OCI-LY7 (cell line): Measurements from ENCODE around the gene PFDN6. TPM values are rescaled to one million over a fixed set of nuclear protein-coding genes. Genes with fewer than 3 reads are reported as not detected.

Experiments
- Bru-seq: library from RNA; stranded (reverse); fragments of 400-500 nt; gene quantifications from one replicate; lab custom pipeline; 2021; lab: Mats Ljungman, UMichigan
- BruChase-seq, 2 experiments: library from RNA; stranded (reverse); fragments of 400-500 nt; gene quantifications; one replicate each; lab custom pipeline; 2021; lab: Mats Ljungman, UMichigan
- BruUV-seq: library from RNA; stranded (reverse); fragments of 400-500 nt; replicated peaks from 2 replicates; lab custom pipeline; 2021; lab: Mats Ljungman, UMichigan
- CTCF ChIA-PET: fragments of 300-600 bp; sonication (Branson Sonifier 250); formaldehyde crosslinking; loops from one replicate; lab custom pipeline; 2022; ENCODE audit warnings: antibody characterized with exemption; ENCODE audit not compliant: unreplicated experiment; lab: Charles Lee
- POLR2A ChIA-PET: fragments of 300-600 bp; sonication (Branson Sonifier 250); formaldehyde crosslinking; loops from one replicate; lab custom pipeline; 2022; ENCODE audit warnings: antibody characterized with exemption; lab: Charles Lee
- DNase-seq: peaks from one replicate; pipeline ENCODE4 v3.0.0-alpha.2; 2015; ENCODE audit warnings: low spot score
- H2AFZ ChIP-seq: fragments of 200-600 bp; sonication (generic), shearing (Covaris generic); 2 replicates; pipeline ENCODE4 v1.6.1; 2014; ENCODE audit warnings: mild to moderate bottlenecking, antibody characterized with exemption, low read length, moderate library complexity
- H3K27ac ChIP-seq: fragments of 200-600 bp; sonication (generic); 2 replicates; pipeline ENCODE4 v1.5.1; 2014; ENCODE audit warnings: mixed run types, low read depth, mild to moderate bottlenecking, moderate library complexity, low read length, inconsistent platforms; ENCODE audit not compliant: poor library complexity, severe bottlenecking
- H3K36me3 ChIP-seq: fragments of 200-600 bp; sonication (generic); 2 replicates; pipeline ENCODE4 v1.6.1; 2014; ENCODE audit warnings: mild to moderate bottlenecking, antibody characterized with exemption, low read length, moderate library complexity, mixed read lengths; ENCODE audit not compliant: insufficient read depth
- H3K4me1 ChIP-seq: fragments of 200-600 bp; sonication (generic); 2 replicates; pipeline ENCODE4 v1.5.1; 2014; ENCODE audit warnings: mild to moderate bottlenecking, low read length; ENCODE audit not compliant: insufficient read depth, poor library complexity, severe bottlenecking
- H3K4me2 ChIP-seq: fragments of 200-600 bp; sonication (generic); 2 replicates; pipeline ENCODE4 v1.6.1; 2014; ENCODE audit warnings: mild to moderate bottlenecking, low read length
- H3K4me3 ChIP-seq: fragments of 200-600 bp; sonication (generic); 2 replicates; pipeline ENCODE4 v1.5.1; 2014; ENCODE audit warnings: mild to moderate bottlenecking, low read depth, low read length; ENCODE audit not compliant: poor library complexity, severe bottlenecking
- H3K79me2 ChIP-seq: fragments of 200-600 bp; sonication (generic); 2 replicates; pipeline ENCODE4 v1.6.1; 2016; ENCODE audit warnings: low read depth, mild to moderate bottlenecking, low read length, moderate library complexity, mixed read lengths; ENCODE audit not compliant: insufficient read depth
- H3K9me2 ChIP-seq: fragments of 200-600 bp; sonication (generic); 2 replicates; pipeline ENCODE4 v1.6.1; 2016; ENCODE audit warnings: mild to moderate bottlenecking, low read length, mixed read lengths; ENCODE audit not compliant: insufficient read depth
- H3K9me3 ChIP-seq: fragments of 200-600 bp; sonication (generic); 2 replicates; pipeline ENCODE4 v1.6.1; 2014; ENCODE audit warnings: mild to moderate bottlenecking, mixed run types, low read length, mixed read lengths
- H4K20me1 ChIP-seq: fragments of 200-600 bp; sonication (generic); 2 replicates; pipeline ENCODE4 v1.6.1; 2014; ENCODE audit warnings: mild to moderate bottlenecking, antibody characterized with exemption, low read length, moderate library complexity, mixed read lengths; ENCODE audit not compliant: insufficient read depth
- EZH2phosphoT487 ChIP-seq: fragments of 200-600 bp; sonication (generic); IDR thresholded peaks from 2 replicates; pipeline ENCODE4 v1.6.1; 2018; ENCODE audit warnings: low read depth, borderline replicate concordance, mild to moderate bottlenecking, mixed run types, antibody characterized with exemption, low read length, moderate library complexity, mixed read lengths
- intact Hi-C: fragments of 100-400 bp; cut with micrococcal nuclease; formaldehyde crosslinking; loops from one replicate; pipeline ENCODE4 v1.10.0; 2022; ENCODE audit not compliant: unreplicated experiment
- long read RNA-seq: library from polyadenylated mRNA; stranded (forward); transcript quantifications from one replicate; pipeline ENCODE4 v2.0.0, GENCODE V29; 2022
- total RNA-seq, 2 experiments: library from RNA; depleted of rRNA in 1 of 2; stranded (reverse); fragments of >200 nt in 1 of 2; shearing (Covaris generic) in 1 of 2; gene quantifications; 2 replicates each; pipeline ENCODE4 v1.2.3, GENCODE V29; 2014 to 2022
- TF ChIP-seq, protein P1 (sequence below): fragments of 200-600 bp; sonication (generic); conservative IDR thresholded peaks from 2 replicates; pipeline ENCODE4 v1.5.1; 2014; ENCODE audit warnings: mild to moderate bottlenecking, antibody characterized with exemption, low read length, moderate library complexity, mixed read lengths

Gene PFDN6
- total RNA-seq (2014; rRNA removed; shearing (Covaris generic)) = 72.5 and 112 TPM in 2 replicates
- 65.4 and 90.6 TPM in 2 replicates for total RNA-seq (2022)
- Bru-seq, nascent RNA = percentile 80 among the genes with signal in this experiment
- percentile 72 among the genes with signal in this experiment for BruChase-seq, experiment 1, labeled RNA remaining after a 6-hour chase
- percentile 72 among the genes with signal in this experiment for BruChase-seq, experiment 2, labeled RNA remaining after a 2-hour chase
- long read RNA-seq, partial matches to known transcripts = 1 of 5 reads
- long read RNA-seq, other reads (novel, unspliced or antisense) = 0 of 5 reads

DNA sequence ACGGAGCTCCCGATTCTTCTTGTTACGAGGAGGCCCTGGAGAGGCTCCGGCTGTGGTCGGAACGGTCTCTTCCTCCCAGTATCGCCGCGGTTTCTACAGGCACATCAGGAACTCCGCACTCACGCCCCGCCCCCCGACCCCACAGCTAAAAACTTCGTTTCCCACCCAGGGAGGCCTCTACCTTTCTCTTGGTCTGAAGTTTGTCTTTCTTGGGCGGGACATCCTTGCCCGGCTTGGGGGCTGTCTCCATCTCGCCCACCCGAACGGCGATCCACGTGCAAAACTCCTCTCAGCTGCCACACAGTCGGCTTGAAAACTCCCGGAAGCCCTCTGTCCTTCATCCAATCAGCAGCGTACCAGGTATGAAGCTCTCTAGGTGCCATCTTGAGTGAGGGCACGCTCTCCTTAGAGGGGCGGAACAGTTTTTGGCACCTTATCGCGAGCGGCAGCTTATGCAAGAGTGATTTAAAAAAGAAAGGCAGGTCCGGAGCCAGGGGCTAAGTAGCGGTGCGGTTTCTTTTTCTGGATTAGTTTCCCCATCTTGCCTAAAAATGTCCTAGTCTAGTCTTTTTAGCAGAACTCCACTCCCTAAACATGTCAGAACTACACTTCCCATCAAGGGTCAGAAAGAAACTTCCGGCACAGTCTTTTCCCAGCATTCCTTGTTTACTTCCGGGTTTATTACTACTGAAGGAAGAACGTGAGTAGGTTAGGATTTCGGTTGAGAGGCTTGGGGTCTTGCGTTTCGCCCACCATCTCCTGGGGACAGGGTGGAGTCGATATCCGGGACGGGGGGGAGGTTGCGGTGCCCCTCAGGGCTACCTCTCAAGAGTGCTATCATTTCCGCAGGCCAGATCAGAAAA is at the start of gene PFDN6, which contains the start of gene WDR46:
PFDN6 (plus strand) TSS at position 681 of the 863 bp plus-strand sequence. CDS start 256 bp downstream, outside the sequence.
WDR46 (minus strand) TSS at position 319 of the 863 bp plus-strand sequence; CDS start at position 250, 69 bp downstream.
- CTCF ChIA-PET = interaction anchor here (0.5 to 1.6 kb wide), 2 partner anchors 9 to 11 kb away, joined by 3 read pairs; partner anchors contain the start of gene RGL2
- Histone ChIP-seq H3K27ac (peak within 1 kb of the TSS; percentile 46), H3K4me3 (peak within 1 kb of the TSS; percentile 86), H3K4me1 (peaks cover 24% of the 10 kb centered on the region), H3K36me3 (peaks cover 72% of the 10 kb centered on the region), H3K9me3 (no peaks in the 10 kb centered on the region), H2AFZ (peak within 1 kb of the TSS; percentile 91), H4K20me1 (no peaks in the 10 kb centered on the region), H3K79me2 (peaks cover 31% of the 10 kb centered on the region; the same call in 1 of the 2 replicates), H3K4me2 (peak within 1 kb of the TSS; percentile 87), H3K9me2 (no peaks in the 10 kb centered on the region)
- BruUV-seq = no TSS peak
- no peak for TF ChIP-seq EZH2phosphoT487
- TF ChIP-seq, protein P1, sequence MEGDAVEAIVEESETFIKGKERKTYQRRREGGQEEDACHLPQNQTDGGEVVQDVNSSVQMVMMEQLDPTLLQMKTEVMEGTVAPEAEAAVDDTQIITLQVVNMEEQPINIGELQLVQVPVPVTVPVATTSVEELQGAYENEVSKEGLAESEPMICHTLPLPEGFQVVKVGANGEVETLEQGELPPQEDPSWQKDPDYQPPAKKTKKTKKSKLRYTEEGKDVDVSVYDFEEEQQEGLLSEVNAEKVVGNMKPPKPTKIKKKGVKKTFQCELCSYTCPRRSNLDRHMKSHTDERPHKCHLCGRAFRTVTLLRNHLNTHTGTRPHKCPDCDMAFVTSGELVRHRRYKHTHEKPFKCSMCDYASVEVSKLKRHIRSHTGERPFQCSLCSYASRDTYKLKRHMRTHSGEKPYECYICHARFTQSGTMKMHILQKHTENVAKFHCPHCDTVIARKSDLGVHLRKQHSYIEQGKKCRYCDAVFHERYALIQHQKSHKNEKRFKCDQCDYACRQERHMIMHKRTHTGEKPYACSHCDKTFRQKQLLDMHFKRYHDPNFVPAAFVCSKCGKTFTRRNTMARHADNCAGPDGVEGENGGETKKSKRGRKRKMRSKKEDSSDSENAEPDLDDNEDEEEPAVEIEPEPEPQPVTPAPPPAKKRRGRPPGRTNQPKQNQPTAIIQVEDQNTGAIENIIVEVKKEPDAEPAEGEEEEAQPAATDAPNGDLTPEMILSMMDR = no peak
- DNase-seq = peak; percentile 92
- POLR2A ChIA-PET = interaction anchor here (1.1 to 3.0 kb wide), 5 partner anchors 8 to 29 kb away, joined by 3 to 19 read pairs (median 8); partner anchors contain the start of genes B3GALT4, RGL2, RPS18 and VPS52
- intact Hi-C loops = no loop called here

DNA sequence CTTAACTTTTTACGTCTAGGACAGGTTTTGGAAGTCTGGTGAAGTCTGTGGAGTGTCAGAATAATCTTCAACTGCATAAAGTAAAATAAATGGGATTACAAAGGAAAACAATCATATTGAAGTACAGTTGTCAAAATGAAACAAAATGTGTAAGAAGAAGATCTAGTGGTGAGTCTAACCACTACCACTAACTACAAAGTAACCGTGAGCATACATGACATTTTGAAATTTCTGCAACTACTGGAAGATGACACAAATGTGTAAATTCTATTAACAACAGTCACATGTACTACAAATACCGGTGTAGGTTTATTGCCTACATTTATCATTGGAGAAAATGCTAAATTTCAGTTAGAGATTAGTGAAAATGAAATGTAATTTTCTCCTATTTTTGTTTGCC is 47.4 kb upstream of the PFDN6 start:
- DNase-seq = no peak
- CTCF ChIA-PET = no interaction called here
- no peaks in the 10 kb centered on the region for H4K20me1 ChIP-seq
- TF ChIP-seq, protein P1 = no peak
- no peak for TF ChIP-seq EZH2phosphoT487
- H3K27ac ChIP-seq = no peak overlapping the region
- H3K4me3 ChIP-seq = no peak overlapping the region
- H3K9me3 ChIP-seq = no peaks in the 10 kb centered on the region
- POLR2A ChIA-PET = no interaction called here
- intact Hi-C loops = no loop called here
- no peaks in the 10 kb centered on the region for H3K79me2 ChIP-seq
- H2AFZ ChIP-seq = no peak overlapping the region
- BruUV-seq = no TSS peak
- H3K36me3 ChIP-seq = no peaks in the 10 kb centered on the region
- H3K4me2 ChIP-seq = no peak overlapping the region
- H3K4me1 ChIP-seq = no peaks in the 10 kb centered on the region
- H3K9me2 ChIP-seq = no peaks in the 10 kb centered on the region
